ENCODE data around the gene ZDHHC11B. TPM values are rescaled to one million over a fixed set of nuclear protein-coding genes. Genes with fewer than 3 reads are reported as not detected.
"Not testable (repeated sequence)": the region's sequence is repeated elsewhere in the genome, so short reads cannot be mapped to it uniquely, and the experiment has no call there.

Gene ZDHHC11B
- total RNA-seq, 2 donors from 2014 or later, result 9.1 to 14.9 TPM

DNA sequence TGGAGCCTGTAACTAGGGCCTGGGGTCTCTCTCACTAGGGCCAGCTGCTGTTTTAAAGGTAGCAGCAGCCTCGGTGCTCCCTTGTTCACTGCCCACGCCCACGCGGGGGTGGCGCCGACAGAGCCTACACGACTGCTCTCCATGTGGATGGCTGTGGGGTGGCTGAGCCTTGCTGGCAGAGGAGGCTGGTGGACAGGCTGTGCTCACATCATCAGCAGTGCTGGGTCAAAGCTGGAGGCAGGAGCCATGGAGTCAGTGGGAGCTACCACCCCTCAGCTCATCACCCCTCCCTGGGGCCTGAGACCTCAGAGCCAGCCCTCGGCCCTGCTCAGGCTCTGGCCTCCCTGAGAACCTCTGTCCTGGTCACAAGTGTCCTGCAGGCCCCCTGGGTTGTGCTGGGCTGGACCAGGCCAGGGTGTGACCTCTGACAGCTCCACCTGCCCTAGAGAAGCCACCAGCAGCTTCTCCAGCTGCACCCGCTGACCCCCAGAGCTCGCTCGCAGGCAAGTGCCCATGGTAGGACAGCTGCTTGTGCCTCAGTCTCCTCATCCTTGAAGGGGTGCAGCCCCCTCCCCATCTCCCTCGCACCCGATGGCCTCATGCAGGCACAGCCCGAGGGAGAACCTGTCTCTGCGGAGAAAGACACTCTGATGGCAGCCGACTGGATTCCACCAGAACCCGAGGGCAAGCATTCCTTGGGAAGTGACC lies 101.7 kb downstream of the ZDHHC11B start:
- peak; percentile 55 for DNase-seq (ENCODE audit: low spot score)
- intact Hi-C loops (cut with DNase I), result loop anchor here in 1 of 2 donors (2.0 kb wide), 1 partner anchor 94 kb away; no protein-coding TSS in a partner anchor

DNA sequence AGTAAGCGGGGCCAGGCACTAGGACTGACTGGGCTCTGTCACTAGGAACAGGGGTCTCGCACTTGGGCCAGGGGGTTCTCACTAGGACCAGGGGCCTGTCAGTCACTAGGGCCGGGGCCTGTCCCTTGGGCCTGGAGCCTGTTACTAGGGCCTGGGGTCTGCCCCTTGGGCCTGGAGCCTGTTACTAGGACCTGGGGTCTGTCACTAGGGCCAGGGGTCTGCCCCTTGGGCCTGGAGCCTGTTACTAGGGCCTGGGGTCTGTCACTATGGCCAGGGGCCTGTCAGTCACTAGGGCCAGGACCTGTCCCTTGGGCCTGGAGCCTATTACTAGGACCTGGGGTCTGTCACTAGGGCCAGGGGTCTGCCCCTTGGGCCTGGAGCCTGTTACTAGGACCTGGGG lies 102.3 kb downstream of the ZDHHC11B start:
- intact Hi-C loops (cut with DNase I), result loop anchor here in 1 of 2 donors (2.0 kb wide), 1 partner anchor 95 kb away; no protein-coding TSS in a partner anchor
- DNase-seq (ENCODE audit: low spot score), result not testable (repeated sequence)

DNA sequence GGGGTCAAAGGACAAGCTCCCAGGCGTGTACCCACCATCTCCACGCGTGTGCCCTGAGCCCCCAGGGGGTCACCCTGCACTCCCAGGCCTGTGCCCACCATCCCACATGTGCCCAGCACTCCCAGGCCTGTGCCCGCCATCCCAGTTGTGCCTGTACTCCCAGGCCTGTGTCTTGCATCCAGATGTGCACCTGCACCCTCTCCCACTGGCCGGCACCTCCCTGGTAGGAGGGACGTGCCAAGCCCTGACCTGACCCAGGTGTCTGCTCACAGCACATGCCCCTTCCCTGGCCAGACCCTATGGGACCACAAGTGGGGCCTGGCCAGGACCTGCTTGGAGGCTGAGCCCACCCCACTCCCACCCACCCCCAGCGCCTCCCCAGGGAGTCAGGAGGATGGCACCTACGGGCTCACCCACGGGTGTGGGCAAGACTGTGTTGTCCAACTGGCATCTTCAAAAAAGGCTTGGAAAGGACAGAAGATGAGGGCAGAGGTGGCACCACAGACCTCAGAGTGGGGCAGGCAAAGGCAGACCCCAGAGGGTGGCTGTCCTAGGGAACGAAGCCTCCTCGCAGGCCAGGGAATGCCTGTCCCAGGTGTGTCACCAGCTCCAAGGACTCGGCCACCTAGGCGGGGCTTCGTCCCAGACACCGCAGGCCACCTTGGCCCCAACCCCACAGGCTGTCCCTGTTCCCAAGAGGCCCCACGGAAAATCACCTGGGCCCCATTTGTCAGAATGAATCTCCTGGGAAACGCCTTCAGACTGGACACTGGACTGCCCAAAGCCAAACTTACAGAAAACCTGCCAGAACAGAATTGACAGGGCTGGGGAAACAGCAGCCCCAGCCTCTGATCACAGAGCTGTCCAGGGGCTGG lies 103.0 kb downstream of the ZDHHC11B start:
- intact Hi-C loops (cut with DNase I), result loop anchor here in 1 of 2 donors (2.0 kb wide), 1 partner anchor 95 kb away; no protein-coding TSS in a partner anchor
- peak; percentile 73 for DNase-seq (ENCODE audit: low spot score)

DNA sequence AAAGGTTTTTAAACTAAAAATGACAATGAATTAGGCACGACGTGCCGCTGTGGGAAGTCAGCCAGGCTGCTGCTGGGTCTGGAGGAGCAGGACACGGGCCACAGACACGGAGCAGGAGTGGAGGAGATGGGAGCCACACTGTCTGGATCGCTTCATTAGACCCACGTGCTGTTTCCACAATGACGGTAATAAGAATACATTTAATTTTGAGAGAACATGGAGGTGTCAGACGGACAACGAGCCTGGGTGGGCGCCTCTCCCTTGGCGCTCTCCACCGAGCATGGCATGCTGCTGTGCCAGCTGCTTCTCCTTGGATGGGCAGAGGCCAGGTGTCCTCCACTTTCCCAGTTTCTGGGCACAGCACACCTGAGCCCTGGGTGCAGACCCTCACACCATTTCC lies 103.7 kb downstream of the ZDHHC11B start:
- intact Hi-C loops (cut with DNase I), result not testable (repeated sequence)
- DNase-seq (ENCODE audit: low spot score), result peak; percentile 55

DNA sequence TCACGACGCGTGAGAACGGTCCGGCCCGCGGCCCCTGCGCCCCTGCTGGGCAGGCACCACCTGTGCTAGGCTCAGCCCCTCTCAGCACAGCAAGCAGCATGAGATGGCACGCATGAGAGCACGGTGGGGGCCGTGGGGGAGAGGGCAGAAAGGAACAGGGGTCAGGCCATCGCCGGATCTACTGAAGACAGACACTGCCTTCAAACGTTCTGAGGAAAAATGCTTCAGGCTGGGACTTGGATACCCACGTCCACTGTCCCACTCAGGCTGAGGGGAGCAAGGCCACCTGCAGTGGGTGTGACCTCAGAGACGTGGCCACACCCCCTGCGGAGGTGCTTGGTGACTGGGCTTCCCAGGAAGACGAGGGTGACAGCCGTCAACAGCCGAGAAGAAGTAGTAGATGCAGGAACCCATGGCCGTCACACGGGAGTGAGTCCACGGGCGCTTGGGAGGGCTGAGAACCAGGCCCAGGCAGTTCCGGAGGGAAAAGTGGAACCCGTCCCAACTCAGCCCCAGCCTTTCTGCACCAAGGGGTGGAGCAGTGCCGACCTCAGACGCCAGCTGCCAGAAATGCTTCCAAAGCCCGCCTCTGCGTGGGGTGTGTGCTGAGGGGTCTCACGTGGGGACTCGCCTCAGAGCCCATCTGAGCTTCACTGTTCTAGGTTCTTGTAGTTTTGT lies 104.3 kb downstream of the ZDHHC11B start:
- intact Hi-C loops (cut with DNase I), result not testable (repeated sequence)
- peak; percentile 43 for DNase-seq (ENCODE audit: low spot score)

DNA sequence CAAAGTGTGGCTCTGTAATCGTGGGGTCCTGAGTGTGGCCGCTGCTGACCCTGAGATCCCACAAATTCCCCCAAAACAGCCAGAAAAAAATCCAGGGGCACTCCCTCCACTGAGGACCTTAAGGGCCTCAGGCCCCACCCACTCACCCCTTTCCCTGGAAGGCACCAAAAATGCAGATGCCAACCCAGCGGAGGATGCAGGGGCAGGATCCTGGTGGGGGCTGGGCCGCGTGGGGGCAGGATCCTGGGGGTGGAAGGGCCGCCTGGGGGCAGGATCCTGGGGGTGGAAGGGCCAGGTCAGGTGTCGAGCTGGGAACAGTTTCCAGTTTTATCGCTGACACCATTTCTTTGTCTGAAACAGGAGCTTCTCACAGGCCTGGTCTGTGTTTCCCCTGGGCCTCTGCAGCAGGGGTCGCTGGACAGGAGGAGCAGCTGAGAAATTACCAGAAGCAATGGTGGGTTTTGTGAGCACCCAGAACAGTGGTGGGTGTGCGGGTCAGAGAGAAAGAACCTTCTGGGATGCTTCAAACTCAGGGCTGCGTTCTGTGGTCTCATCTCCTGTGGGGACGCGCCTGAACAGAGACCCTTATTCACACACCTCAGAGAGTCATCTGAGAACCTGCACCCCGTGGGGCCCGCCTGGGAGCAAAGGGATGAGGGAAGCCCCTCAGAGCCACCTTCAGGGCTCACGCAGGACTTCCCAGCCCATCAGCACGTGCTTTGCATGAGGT lies 105.2 kb downstream of the ZDHHC11B start:
- intact Hi-C loops (cut with DNase I), result not testable (repeated sequence)
- DNase-seq (ENCODE audit: low spot score), result peak; percentile 66

DNA sequence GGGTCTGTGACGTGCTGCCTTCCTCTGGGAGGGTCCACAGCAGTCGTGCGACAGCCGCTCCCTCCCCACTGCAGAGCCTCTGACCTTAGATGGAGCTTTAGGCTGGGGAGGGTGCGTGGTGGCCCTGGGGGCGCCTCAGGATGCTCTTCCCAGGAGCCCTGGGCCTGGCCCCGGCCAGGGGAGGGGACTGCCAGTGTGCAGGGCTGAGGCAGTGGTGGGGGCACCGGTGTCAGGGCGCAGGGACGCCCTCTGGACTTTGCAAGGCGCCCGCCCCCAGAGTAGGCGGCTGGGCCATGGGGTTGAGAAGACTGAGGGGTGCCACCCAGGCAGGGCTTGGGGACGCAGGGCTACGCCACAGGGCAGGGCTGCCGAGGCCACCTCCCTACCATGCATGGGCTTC lies 106.0 kb downstream of the ZDHHC11B start:
- peak; percentile 54 for DNase-seq (ENCODE audit: low spot score)
- intact Hi-C loops (cut with DNase I), result not testable (repeated sequence)

DNA sequence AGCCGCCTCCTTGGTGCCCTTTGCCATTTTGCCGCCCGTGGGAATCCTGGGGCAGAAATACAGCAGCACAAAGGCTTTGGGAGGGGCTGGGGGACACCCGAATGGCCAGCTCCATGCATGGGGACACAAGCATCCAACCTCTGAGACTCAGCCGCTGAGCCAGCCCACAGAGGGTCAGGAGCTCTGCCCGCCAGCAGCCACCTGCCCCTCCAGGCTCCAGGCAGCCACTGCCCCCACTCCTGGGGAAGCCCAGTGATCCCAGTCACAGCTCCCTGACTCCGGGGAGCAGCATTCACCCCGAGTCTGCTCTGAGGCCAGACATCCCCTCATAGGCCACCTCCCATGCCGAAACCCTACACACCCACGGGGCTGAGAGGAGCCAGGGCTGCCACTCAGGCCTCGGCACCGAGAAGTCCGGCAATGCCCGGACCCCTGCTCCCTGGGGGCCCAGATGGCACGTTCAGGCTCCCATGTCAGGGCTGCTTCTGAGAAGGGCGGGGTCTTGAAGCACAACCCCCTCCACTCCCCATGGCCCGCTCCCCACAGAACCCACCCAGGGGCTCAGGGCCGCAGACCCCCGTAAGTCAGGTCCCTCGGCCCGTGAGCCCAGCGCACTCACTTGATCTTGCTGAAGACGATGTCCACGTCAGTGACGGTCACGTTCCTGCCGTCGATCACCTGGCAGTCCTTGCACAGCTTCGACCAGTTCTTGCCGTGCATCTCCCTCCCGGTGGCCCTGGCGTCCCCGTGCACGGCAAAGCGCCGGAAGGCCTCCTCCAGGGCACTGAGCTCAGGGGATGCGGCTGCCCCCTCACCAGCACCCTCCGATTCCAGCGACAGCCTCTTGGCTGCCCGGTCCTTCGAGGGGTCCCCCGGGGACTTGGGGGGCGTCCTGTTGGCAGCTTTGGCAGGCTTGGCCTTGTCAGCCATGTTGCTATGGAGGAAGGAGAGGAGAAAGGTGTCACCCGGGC lies 107.1 kb downstream of the ZDHHC11B start:
- intact Hi-C loops (cut with DNase I), result no loop called here
- peak; percentile 66 for DNase-seq (ENCODE audit: low spot score)

DNA sequence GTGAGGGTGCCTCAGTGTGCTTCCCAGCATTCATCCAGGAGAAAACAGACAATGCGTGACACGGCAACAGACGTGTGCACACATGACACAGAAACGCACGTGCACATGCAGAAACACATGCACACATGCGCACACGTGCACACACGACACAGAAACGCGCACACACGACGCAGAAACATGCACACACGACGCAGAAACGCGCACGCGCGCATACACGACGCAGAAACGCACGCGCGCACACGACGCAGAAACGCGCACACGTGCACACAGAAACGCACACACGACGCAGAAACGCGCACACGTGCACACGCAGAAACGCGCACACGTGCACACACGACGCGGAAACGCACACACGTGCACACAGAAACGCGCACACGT lies 107.8 kb downstream of the ZDHHC11B start:
- intact Hi-C loops (cut with DNase I), result no loop called here
- no peak for DNase-seq (ENCODE audit: low spot score)

DNA sequence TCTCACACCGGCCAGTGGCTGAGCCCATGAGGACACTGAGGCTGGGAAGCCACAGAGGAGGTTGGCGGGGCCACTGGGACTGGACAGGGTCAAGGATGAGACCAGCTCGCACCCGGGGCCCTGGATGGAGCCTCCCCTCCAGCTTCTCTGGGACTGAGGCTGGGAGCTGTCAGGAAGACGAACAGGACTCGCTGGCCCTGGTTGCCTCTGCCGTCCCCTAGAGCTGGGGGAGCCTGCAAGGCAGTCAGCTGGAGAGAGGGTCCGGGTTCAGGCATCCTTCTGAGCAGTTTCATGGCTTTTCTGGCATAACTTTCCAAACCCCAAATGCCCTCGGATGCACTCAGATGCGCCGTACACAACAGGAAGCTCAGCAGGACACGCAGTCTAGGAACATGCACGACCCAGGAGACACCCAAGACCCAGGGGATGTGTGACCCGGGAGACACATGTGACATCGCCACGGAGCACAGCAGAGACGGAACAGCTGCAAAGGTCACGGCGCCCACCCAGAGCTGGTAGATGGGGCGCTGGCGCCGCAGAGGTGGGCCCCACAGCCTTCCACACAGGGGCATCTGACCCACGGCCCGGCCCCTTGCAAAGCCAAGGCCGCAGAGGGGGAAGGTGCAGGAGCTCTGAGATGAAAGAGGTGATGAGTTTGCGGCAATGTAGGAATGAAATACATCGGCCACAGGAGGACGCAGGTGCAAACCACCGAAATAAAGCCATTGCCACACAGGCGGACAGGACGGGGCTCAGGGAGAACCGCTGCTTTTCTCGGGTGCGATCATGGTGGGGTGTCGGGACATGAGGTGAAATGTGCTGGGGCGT lies 108.4 kb downstream of the ZDHHC11B start:
- peak; percentile 76 for DNase-seq (ENCODE audit: low spot score)
- intact Hi-C loops (cut with DNase I), result no loop called here

DNA sequence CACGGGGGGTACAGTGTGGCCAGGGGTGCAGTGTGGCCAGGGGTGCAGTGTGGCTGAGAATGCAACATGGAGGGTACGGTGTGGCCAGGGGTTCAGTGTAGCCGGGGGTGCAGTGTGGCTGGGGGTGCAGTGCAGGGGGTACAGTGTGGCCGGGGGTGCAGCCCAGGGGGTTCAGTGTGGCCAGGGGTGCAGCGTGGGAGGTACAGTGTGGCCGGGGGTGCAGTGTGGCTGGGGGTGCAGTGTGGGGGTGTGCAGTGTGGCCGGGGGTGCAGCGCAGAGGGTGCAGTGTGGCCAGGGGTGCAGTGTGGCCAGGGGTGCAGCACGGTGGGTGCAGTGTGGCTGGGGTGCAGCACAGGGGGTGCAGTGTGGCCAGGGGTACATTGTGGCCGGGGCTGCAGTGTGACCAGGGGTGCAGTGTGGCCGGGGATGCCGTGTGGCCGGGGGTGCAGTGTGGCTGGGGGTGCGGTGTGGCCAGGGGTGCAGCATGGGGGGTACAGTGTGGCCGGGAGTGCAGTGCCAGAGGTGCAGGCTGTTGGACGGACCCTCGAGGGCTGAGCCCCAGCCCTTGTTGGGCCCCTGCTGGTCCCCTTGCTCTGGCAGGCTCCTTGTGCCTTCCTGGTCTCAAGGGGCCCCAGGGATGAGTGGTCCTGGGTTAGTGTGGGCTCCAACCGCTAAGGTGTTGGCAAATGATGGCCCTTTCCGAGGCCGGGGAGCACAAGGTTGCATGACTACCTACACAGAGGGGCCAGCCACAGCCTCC lies 109.2 kb downstream of the ZDHHC11B start:
- peak; percentile 51 for DNase-seq (ENCODE audit: low spot score)
- intact Hi-C loops (cut with DNase I), result no loop called here

DNA sequence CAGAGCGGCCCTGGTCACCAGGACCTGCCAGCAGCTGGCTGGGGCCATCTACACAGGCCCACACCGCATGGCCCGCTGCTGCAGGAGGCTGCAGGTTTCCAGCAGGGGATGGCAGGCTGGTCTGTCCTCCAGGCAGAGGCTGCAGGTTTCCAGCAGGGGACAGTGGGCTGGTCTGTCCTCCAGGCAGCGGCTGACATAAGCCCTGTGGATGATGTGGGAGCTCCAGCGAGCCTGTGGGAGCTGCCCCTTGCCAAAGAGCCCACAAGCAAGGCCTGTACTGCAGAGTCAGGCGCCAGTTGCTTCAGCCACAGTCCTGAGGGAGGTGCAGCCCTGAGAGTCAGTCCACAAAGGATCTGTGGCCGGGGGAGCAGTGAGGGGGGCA lies 109.9 kb downstream of the ZDHHC11B start:
- DNase-seq (ENCODE audit: low spot score), result peak; percentile 71
- intact Hi-C loops (cut with DNase I), result loop anchor here in 1 of 2 donors (5.0 kb wide), 1 partner anchor 218 kb away; the partner anchor contains the start of genes BRD9 and TRIP13

DNA sequence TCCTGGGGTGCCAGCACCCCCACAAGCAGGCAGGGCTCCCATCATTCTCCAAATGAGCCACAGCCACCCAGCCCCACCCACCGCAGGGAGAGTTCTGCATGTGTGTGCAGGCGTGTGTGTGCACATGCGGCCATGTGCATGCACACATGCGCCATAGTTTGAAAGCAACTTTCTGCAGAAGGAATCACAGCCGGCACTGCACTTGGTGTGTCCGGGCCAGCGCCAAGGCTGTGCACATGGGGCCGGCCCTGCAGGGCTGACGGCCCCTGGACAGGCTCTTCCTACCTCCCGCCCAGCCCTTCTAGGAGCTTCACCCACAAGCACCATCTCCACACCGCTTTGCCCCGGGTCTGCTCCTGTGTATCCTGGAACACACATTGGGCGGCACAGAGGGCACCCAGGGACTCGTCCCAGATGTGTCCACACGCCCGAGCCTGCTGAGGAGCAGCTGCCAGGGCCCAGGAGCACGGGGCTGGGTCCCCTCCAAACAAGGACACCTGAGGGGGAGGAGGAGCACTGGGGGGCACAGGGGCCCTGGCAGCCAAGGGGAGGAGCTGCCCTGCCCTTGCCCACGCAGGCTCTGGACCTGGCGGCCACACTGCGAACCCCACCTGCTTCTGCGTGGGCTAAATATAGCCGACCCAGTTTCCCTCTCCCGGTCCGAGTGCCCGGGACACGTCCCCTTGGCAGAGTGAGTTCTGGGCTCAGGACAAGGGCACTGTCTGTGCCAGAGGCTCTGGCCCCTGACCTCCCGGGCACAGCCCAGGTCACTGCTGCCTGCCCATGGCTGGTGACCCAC lies 110.5 kb downstream of the ZDHHC11B start:
- intact Hi-C loops (cut with DNase I), result loop anchor here in 1 of 2 donors (5.0 kb wide), 1 partner anchor 218 kb away; the partner anchor contains the start of genes BRD9 and TRIP13
- DNase-seq (ENCODE audit: low spot score), result peak; percentile 76

DNA sequence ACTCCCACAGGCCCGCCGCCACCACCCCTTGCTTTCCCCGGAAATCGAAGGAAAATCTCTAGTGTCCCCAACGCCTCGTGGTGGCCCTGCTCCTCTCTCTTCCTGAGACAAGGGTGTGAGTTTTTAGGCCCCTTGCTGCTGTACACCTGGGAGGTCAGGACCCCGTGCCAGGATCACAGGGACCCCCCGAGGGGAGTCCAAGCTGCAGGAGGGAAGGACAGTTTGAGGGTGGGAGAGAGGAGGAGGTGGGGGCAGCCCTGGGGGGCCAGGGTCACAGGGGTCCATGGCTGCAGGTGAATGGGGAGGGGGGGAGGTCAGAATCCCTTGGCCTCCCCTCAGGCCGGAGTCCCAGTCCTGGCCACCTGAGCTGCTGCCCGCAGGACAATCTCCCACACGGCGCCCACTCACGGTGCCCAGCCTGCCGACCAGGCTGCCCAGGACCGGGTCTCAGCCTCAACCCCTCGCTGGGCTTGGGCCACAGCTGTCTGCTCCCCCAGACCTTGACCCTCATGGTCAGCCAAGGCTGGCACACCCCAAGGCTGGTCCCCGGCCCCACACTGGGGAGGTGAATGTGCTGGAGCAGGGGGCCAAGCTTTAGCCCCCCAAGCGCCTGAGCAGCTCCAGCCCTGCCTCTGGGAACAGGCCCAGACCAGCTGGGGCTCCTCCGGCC lies 111.2 kb downstream of the ZDHHC11B start:
- DNase-seq (ENCODE audit: low spot score), result no peak
- intact Hi-C loops (cut with DNase I), result loop anchor here in 1 of 2 donors (5.0 kb wide), 1 partner anchor 219 kb away; the partner anchor contains the start of genes BRD9 and TRIP13
